GM19372 (cell line): Measurements from ENCODE around the gene TERB1.

Source experiments
- ATAC-seq: cut with Tn5 transposase; IDR thresholded peaks from one replicate; pipeline ENCODE4 v1.9.1; 2021; ENCODE audit warnings: mild to moderate bottlenecking, low read depth, moderate library complexity; ENCODE audit not compliant: unreplicated experiment

TERB1 gene, protein sequence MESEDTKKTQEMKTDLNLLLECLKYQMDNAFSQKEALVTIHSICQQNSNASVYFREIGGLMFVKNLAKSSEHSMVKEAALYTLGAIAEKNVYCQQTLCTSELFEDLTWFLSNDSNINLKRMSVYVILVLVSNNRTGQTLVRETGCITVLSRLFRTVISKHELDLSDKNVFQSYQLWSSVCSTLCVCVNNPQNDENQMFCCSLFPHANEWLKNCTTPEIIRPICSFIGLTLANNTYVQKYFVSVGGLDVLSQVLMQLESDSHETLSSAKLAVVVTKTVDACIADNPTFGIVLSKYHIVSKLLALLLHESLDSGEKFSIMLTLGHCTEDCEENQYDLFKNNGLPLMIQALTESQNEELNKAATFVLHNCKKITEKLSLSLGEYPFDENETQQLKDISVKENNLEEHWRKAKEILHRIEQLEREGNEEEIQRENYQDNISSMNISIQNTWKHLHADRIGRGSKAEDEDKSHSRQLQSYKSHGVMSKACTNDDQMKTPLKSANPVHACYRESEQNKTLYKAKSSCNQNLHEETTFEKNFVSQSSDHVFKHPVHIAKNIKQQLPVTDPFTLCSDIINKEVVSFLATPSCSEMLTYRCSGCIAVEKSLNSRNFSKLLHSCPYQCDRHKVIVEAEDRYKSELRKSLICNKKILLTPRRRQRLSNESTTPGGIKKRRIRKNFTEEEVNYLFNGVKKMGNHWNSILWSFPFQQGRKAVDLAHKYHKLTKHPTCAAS

GRCh38 chr16:66801320-66802105, at the start of gene TERB1:
TERB1 (minus strand) TSS chr16:66801584; CDS start chr16:66796798, 4,786 bp downstream.
- no peak for ATAC-seq

- no peak for ATAC-seq
Measured at GRCh38 chr16:66850115-66850815, 48.9 kb upstream of the TERB1 start.

DNA sequence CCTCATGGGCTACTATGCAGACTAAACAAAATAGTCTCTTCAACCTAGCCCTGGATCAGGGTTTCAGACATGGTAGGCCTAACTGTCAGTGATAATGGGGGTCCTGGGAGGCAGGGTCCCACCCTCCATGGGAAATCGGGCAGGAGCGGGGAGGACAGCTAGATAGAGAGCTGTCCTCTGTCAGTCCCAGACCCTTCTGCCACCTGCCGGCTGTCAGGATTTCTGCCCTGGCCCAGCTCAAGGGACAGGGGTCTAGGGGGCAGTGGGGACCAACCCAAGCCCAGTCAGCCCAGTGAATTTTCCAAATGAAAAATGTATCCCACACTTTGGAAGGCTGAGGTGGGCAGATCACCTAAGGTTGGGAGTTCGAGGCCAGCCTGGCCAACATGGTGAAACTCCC, 48.2 kb upstream of the TERB1 start:
- ATAC-seq, result no peak

DNA sequence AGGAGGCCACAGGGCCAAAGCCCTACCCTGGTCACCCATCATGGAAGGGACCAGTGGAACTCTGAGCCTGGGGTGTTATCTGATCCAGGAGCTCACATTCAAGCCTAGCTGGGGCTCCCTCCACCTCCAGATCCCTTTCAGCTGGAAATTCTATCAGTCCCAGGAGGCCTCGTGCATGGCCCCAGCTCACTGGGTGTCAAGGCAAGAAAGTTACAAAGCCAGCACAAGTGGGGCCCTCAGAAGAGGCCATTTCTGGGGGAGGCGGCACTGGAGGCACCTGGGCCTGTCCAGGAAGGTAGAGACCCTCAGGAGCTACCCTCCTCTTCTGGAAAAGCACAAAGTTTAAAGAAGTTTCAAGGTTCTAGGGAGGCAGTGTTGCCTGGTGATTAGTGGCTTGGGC, 47.6 kb upstream of the TERB1 start:
- ATAC-seq, result no peak

DNA sequence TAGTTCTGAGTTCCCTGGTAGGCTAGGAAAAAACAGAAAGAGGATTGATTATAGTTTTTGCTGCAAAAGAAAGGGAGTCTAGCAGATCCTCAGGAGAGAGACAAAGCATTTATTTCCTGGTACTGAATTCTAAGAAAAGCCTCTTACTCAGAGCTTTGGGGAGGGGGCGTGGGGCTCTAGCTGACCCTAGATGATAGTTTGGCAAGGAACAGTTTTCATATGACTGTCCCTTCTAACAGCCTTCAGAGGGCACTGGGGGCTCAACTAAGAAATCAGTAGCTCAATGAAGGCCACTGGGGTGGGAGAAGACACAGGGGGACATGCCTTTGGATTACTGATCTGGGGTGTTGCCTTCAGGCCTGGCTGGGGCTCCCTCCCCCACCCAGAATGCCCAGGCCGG, 46.8 kb upstream of the TERB1 start:
- no peak for ATAC-seq

DNA sequence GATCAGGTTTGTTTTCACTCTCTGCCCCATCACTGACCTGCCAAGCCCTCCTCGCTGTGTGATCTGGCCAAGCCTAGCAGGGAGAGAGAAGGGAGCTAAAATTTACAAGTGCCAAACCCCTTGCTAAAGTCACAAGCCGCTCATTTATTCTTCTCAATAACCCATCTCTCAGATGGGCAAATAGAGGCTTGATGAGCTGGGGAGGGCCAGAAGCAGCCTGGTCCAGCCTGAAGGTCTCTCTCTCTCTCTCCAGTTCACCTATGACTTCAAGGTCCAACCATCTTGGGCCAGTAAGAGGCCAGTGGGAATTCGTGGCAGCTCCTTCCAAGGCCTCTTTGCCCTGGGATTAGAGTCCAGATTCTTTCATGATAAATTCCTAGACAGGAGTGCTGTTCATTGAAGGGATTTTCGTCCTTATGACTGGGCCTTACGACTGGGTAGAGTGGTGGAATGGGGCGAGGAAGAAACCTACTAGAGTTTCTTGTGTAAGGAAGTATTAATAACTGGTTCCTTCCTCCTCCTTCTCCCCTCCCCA, 46.2 kb upstream of the TERB1 start:
- no peak for ATAC-seq

DNA sequence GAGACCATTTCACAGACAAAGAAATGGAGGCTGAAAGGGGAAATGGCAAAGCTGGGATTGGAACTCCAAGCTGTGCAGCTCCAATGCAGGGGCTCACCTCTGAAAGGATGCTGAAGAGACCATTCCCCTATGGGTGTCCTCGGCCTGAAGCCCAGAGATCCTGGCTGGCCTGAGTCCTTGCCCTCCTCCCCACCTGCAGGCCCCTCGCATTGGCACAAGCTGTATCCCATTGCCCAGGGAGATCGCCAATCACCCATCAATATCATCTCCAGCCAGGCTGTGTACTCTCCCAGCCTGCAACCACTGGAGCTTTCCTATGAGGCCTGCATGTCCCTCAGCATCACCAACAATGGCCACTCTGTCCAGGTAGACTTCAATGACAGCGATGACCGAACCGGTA, 45.4 kb upstream of the TERB1 start:
- no peak for ATAC-seq

DNA sequence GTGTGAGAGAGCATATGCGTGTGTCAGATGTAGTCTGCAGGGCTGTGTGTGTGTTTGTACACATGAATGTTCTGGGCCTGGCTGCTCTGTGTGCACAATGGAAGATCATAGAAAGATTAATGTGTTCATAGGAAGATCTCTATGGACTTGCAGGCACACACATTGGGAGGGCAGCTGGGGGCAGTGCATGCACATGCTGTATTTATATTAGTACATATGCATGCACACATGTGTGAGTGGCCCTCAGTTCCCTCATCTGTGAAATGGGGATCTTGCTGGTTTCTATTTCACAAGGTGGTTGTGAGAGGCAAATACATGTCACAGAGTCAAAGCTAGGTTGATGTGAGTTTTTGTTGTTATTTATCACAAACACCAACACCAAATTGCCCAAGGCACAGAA, 44.9 kb upstream of the TERB1 start:
- ATAC-seq, result no peak

- ATAC-seq, result no peak
Measured at GRCh38 chr16:66845791-66846221, 44.4 kb upstream of the TERB1 start.

DNA sequence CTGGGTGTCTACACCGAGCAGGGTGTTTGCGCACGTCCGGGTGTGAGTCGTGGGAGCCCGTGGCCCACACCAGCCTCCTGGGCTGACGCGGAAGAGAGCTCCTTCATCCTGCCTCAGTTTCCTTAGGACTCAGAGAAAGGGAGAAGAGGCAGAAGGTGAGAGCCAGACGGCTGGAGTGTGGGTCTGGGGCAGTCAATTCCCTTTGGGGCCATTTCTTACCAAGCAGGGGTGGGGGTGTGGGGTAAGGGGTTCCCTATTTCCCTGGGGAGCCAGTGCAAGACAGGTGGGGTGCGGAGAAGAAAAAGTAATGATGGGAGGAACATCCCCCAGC, 43.7 kb upstream of the TERB1 start:
- no peak for ATAC-seq

DNA sequence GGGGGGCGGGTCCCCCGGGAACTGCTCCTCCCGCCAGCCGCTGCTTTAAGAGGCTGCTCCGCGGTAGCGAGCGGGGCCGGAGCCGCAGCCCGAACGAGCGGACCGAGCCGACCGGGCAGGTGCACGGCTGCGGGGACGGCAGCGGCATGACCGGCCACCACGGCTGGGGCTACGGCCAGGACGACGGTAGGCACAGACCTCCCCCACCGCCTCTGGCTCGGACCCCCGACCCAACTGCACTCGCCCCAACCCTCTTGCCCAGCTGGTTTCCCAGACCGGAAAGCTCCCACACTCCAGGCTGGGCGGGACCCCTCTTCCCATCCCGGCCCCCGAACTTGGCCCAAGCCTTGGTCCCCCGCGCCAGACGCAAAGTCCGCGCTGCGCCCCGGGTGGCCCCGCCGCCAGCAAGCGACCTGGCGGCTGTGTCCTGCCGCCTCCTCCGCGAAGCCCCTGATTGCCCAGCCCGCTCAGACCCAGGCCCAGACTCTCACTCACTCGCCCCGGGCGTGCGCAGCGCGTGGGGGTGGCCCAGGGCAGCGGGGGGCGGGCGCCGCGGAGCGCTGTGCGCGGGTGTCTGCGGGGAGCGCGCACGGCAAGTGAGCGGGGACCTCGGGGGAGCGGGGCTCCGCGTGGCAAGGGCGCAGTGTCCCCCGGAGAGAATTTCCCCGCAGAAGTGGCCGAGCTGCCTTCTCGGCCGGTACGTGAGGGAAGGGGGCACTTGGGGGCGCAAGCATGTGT, 43.1 kb upstream of the TERB1 start, which contains the start of gene CA7:
Gene CA7, plus strand, starts transcription at position 73 of the 738 bp plus-strand sequence. Its CDS starts 74 bp downstream, at position 147.
- ATAC-seq, result no peak

GRCh38 chr16:66844009-66844341, 42.6 kb upstream of the TERB1 start:
- ATAC-seq, result no peak

GRCh38 chr16:66843191-66843590, 41.8 kb upstream of the TERB1 start:
- ATAC-seq, result no peak

- no peak for ATAC-seq
Measured at GRCh38 chr16:66842765-66843164, 41.4 kb upstream of the TERB1 start.

DNA sequence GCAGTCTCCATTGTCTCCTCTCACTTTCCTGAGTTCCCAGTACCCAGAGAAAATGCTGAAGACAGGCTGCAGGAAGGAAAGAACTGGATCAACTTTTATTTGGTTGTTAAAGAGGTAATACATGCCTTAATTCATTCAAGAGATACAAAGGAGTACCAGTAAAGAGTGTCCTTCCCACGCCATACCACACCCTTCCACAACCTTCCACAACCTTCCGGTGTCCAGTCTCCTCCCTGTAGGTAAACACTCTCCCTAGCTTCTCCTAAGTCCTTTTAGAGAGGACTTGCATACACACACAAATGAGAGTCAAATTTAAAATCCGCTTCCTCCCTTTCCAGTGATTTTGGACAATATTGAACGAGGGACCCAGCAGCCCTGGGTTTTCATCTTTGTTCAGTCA, 40.0 kb upstream of the TERB1 start:
- no peak for ATAC-seq

DNA sequence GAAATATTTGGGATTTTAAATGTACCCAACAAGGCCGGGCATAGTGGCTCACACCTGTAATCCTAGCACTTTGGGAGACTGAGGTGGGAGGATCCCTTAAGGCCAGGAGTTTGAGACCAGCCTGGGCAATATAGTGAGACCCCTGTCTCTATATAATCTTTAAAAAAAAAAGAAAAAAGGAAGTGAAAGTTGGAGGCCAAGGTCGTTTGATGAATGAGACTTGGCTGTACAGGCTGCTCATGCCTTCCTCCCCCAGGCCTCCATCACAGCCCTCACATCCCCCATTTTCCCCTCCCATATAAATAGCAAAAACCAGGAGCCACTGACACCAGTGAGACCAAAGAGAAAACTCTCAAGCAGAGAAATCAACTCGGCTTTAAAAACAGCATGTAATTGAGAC, 39.5 kb upstream of the TERB1 start:
- ATAC-seq, result no peak

GRCh38 chr16:66834746-66835145, 33.4 kb upstream of the TERB1 start:
- ATAC-seq, result no peak

DNA sequence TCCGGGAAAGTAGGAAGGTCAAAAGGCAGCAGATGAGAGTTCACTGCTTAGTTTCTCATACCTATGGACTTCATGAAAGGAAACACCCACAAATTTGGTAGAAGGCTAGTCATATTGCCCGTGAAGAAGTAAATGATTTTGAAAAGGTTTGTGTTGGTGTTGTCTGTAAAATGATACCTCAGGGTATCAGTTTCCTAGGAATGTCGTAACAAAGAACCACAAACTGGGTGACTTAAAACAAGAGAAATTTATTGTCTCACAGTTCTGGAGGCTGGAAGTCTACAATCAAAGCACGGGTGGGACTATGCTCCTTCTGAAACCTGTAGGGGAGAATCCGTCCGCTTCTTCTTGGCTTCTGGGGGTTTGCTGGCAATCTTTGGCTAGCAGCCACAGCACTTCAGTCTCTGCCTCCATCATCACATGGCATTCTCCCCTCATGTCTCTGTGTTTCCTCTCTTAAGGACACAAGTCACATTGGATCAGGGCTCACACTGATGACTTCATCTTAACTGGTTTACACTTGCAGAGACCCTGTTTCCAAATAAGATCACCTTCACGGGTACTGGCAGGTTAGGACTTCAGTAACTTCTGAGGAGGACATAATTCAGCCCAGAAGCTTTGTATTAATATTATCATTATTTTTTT, 31.4 kb upstream of the TERB1 start:
- no peak for ATAC-seq

DNA sequence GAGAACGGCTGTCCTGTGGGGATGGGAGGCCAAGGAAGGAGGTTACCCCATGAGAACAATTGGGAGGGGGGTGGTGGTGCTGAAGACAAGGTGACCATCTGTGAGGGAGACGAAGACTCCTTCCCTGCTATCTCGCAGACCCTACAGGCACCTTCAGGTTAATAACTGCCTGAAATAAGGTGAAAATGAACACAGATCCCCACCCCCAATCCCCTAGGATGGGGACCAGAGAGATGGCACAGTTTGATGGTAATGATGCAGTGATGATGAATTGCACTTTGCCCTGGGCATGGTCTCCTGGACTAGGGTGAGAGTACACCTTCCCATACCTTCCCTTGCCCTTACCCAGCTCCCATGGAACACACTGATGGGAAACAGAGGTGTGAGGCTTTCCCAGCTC, 30.8 kb upstream of the TERB1 start:
- no peak for ATAC-seq
